Fibroblast of pulmonary artery (primary cell): Measurements from ENCODE around the gene DLL4.

ENCODE experiments used
- DNase-seq: peaks from one replicate; pipeline ENCODE4 v3.0.0-alpha.2; 2010; ENCODE audit warnings: low read depth
- H3K4me3 ChIP-seq: replicated peaks from 2 replicates; pipeline ENCODE4 v1.5.1; 2011; ENCODE audit warnings: low read depth, mild to moderate bottlenecking, control low read depth, low read length, moderate library complexity
- TF ChIP-seq, protein P1 (sequence below): IDR thresholded peaks from 2 replicates; pipeline ENCODE4 v1.5.1; 2011; ENCODE audit warnings: mild to moderate bottlenecking, control low read depth, low read length, inconsistent platforms; ENCODE audit errors: missing control alignments

Gene DLL4

GRCh38 chr15:40932649-40933516 is 3.7 kb downstream of the DLL4 start:
- DNase-seq, result no peak
- no peak overlapping the region for H3K4me3 ChIP-seq
- TF ChIP-seq, protein P1, sequence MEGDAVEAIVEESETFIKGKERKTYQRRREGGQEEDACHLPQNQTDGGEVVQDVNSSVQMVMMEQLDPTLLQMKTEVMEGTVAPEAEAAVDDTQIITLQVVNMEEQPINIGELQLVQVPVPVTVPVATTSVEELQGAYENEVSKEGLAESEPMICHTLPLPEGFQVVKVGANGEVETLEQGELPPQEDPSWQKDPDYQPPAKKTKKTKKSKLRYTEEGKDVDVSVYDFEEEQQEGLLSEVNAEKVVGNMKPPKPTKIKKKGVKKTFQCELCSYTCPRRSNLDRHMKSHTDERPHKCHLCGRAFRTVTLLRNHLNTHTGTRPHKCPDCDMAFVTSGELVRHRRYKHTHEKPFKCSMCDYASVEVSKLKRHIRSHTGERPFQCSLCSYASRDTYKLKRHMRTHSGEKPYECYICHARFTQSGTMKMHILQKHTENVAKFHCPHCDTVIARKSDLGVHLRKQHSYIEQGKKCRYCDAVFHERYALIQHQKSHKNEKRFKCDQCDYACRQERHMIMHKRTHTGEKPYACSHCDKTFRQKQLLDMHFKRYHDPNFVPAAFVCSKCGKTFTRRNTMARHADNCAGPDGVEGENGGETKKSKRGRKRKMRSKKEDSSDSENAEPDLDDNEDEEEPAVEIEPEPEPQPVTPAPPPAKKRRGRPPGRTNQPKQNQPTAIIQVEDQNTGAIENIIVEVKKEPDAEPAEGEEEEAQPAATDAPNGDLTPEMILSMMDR, result no peak

GRCh38 chr15:40933517-40933902 is 4.4 kb downstream of the DLL4 start:
- DNase-seq, result no peak
- TF ChIP-seq, protein P1, result no peak
- no peak overlapping the region for H3K4me3 ChIP-seq

GRCh38 chr15:40934457-40934856 is 5.3 kb downstream of the DLL4 start:
- no peak overlapping the region for H3K4me3 ChIP-seq
- TF ChIP-seq, protein P1, result no peak

GRCh38 chr15:40936234-40936708 is 7.1 kb downstream of the DLL4 start:
- TF ChIP-seq, protein P1, result no peak
- no peak for DNase-seq
- H3K4me3 ChIP-seq, result no peak overlapping the region

More at GRCh38 chr15:40934457-40934856, 5.3 kb downstream of the DLL4 start:
- no peak for DNase-seq

GRCh38 chr15:40936709-40937666 is 7.8 kb downstream of the DLL4 start:
- TF ChIP-seq, protein P1, result peak; percentile 6
- peak; percentile 24 for DNase-seq
- no peak overlapping the region for H3K4me3 ChIP-seq

- no peak overlapping the region for H3K4me3 ChIP-seq
- TF ChIP-seq, protein P1, result peak; percentile 12
- DNase-seq, result no peak
Measured at GRCh38 chr15:40937762-40938535, 8.8 kb downstream of the DLL4 start.
